K562 (cell line): Measurements from ENCODE around the gene AKAP12. TPM values are rescaled to one million over a fixed set of nuclear protein-coding genes. Genes with fewer than 3 reads are reported as not detected.
A peak's percentile ranks its signal among the peaks of the same experiment; 100 is the strongest.

ENCODE experiments used
- ATAC-seq: fragments of 200-7000 bp; cut with Tn5 transposase; 3 replicates; pipeline ENCODE4 v1.9.1; 2020; ENCODE audit warnings: moderate library complexity
- BruUV-seq: library from RNA; stranded (reverse); fragments of 400-500 nt; replicated peaks from 2 replicates; lab custom pipeline; 2021; lab: Mats Ljungman, UMichigan
- CTCF ChIA-PET: fragments of 300-600 bp; formaldehyde crosslinking; extraction: SDS; loops from one replicate; lab custom pipeline; 2021; ENCODE audit warnings: low intra/inter-chr PET ratio; lab: Yijun Ruan, JAX
- POLR2A ChIA-PET: fragments of 300-600, 350-650 bp; sonication (Branson Sonifier 250); formaldehyde crosslinking; extraction: SDS; loops from one replicate; lab custom pipeline; 2021; ENCODE audit warnings: antibody characterized with exemption, inconsistent platforms; lab: Yijun Ruan, JAX
- DNase-seq, 4 experiments: peaks; one replicate each; pipeline versions ENCODE4 v3.0.0 to v3.0.0-alpha.2; 2011 to 2018; ENCODE audit warnings: low spot score in 3 of 4, mixed read lengths in 3 of 4; ENCODE audit errors: extremely low read depth in 1 of 4
- FAIRE-seq: peaks from 2 replicates; lab custom pipeline; 2011; peaks lifted over from hg19 to GRCh38; lab: Jason Lieb, UNC
- H2AFZ ChIP-seq: 2 replicates; pipeline ENCODE4 v1.6.0; 2011; ENCODE audit warnings: low read depth, low read length, control low read depth, inconsistent platforms
- H3K27ac ChIP-seq: fragments of 200-600 bp; 3 replicates; pipeline ENCODE4 v1.8.0; 2011; ENCODE audit warnings: low read depth, mild to moderate bottlenecking, control low read depth, inconsistent platforms, low read length, moderate library complexity, mixed read lengths; ENCODE audit errors: extremely low read depth
- H3K27me3 ChIP-seq, 2 experiments: fragments of 300-600 bp in 1 of 2; 2 replicates in 1 of 2; 3 replicates in 1 of 2; pipeline versions ENCODE4 v1.6.0 to v1.8.0; 2011; ENCODE audit warnings: inconsistent platforms in 2 of 2, low read length in 2 of 2, mild to moderate bottlenecking in 1 of 2, mixed read lengths in 1 of 2, moderate library complexity in 1 of 2; ENCODE audit not compliant: control insufficient read depth in 2 of 2, insufficient read depth in 2 of 2
- H3K36me3 ChIP-seq: fragments of 300-600 bp; 3 replicates; pipeline ENCODE4 v1.8.0; 2011; ENCODE audit warnings: mild to moderate bottlenecking, low read length, inconsistent platforms; ENCODE audit not compliant: control insufficient read depth, insufficient read depth
- H3K4me1 ChIP-seq, 2 experiments: fragments of 200-600 bp in 1 of 2; replicated peaks in 1 of 2; 2 replicates in 1 of 2; 3 replicates in 1 of 2; pipeline versions ENCODE4 v1.5.1 to v1.8.0; 2011; ENCODE audit warnings: inconsistent platforms in 2 of 2, low read length in 2 of 2, mild to moderate bottlenecking in 1 of 2, mixed read lengths in 1 of 2, moderate library complexity in 1 of 2; ENCODE audit not compliant: control insufficient read depth in 2 of 2, insufficient read depth in 2 of 2
- H3K4me2 ChIP-seq: 2 replicates; pipeline ENCODE4 v1.6.1; 2011; ENCODE audit warnings: low read length, control low read depth, inconsistent platforms, mixed read lengths; ENCODE audit not compliant: insufficient read depth
- H3K4me3 ChIP-seq: fragments of 200-600 bp; sonication (generic), shearing (Covaris generic); 2 replicates; pipeline ENCODE4 v1.5.1; 2016; ENCODE audit warnings: control low read depth, inconsistent platforms
- H3K79me2 ChIP-seq: fragments of 200-600 bp; 3 replicates; pipeline ENCODE4 v1.8.0; 2011; ENCODE audit warnings: low read length, inconsistent platforms; ENCODE audit not compliant: control insufficient read depth, insufficient read depth
- H3K9ac ChIP-seq, 2 experiments: 2 replicates each; pipeline versions ENCODE4 v1.6.0 to v1.6.1; 2011; ENCODE audit warnings: low read depth in 2 of 2, low read length in 2 of 2, control low read depth in 1 of 2, inconsistent platforms in 1 of 2, mild to moderate bottlenecking in 1 of 2, mixed read lengths in 1 of 2; ENCODE audit not compliant: insufficient read depth in 1 of 2
- H3K9me1 ChIP-seq: one replicate; pipeline ENCODE4 v1.6.0; 2011; ENCODE audit warnings: inconsistent platforms, mild to moderate bottlenecking, low read length, moderate library complexity; ENCODE audit not compliant: control insufficient read depth, insufficient read depth
- H3K9me3 ChIP-seq: replicated peaks from 2 replicates; pipeline ENCODE4 v1.5.1; 2011; ENCODE audit warnings: low read depth, low read length, inconsistent platforms; ENCODE audit not compliant: control insufficient read depth, insufficient read depth
- H4K20me1 ChIP-seq: replicated peaks from 2 replicates; pipeline ENCODE4 v1.6.1; 2011; ENCODE audit warnings: low read length, inconsistent platforms, mixed read lengths; ENCODE audit not compliant: control insufficient read depth, insufficient read depth
- TRIM25 ChIP-seq: fragments of 450-650 bp; IDR thresholded peaks from 2 replicates; pipeline ENCODE4 v1.7.0; 2016; ENCODE audit warnings: borderline replicate concordance
- ZNF512 ChIP-seq: IDR thresholded peaks from 2 replicates; pipeline ENCODE4 v1.6.1; 2016; ENCODE audit warnings: missing genetic modification characterization, missing compliant biosample characterization
- WGBS: fragments of 100-300 bp; shearing (Covaris generic); methylation state at CpG from one replicate; pipeline ENCODE4 v1.1.6; 2016; ENCODE audit warnings: low coverage, mixed read lengths; ENCODE audit not compliant: insufficient coverage; ENCODE audit errors: missing lambda C conversion rate; 5-methylcytosine and 5-hydroxymethylcytosine counted together
- in situ Hi-C: fragments of 300-500 bp; cut with MboI; formaldehyde crosslinking; loops from 4 replicates; pipeline ENCODE4 v1.15.0; 2018; ENCODE audit warnings: inconsistent platforms, mixed read lengths
- intact Hi-C: fragments of 100-400 bp; cut with micrococcal nuclease; formaldehyde crosslinking; loops from 2 replicates; pipeline ENCODE4 v1.14.2; 2022
- polyA plus RNA-seq, 8 experiments: library from polyadenylated mRNA; depleted of rRNA in 4 of 8; stranded (reverse) in 5 of 8; unstranded in 3 of 8; fragments of >200 nt; fragmentation: Nextera tagmentation in 2 of 8; fragmentation: Illumina TruSeq in 1 of 8; extraction: Ambion mirVana in 2 of 8; extraction: Trizol in 1 of 8; gene quantifications; 2 replicates each; pipeline versions ENCODE4 v1.2.1 to v1.2.3, GENCODE V29; 2011 to 2014; ENCODE audit warnings: inconsistent platforms in 1 of 8, missing spikeins in 1 of 8
- total RNA-seq, 7 experiments: library from RNA; depleted of rRNA in 6 of 7; stranded (reverse); fragments of >200 nt in 6 of 7; fragmentation: Illumina TruSeq in 2 of 7; extraction: Trizol in 2 of 7; gene quantifications; 2 replicates each; pipeline versions ENCODE4 v1.2.1 to v1.2.3, GENCODE V29; 2011 to 2021; ENCODE audit warnings: low replicate concordance in 1 of 7

Gene AKAP12
- total and polyA plus RNA-seq, 9 of the 15 experiments (the other 6 are each of a cell fraction or from before 2014, with no cell fraction given) = 0.08 to 2.0 (median 0.62) TPM

GRCh38 chr6:151197556-151197955, 42.2 kb upstream of the AKAP12 start:
- H4K20me1 ChIP-seq = no peaks in the 10 kb centered on the region
- no peak for FAIRE-seq

More at GRCh38 chr6:151197556-151197955, 42.2 kb upstream of the AKAP12 start:
- Histone ChIP-seq H3K9me1 (no peaks in the 10 kb centered on the region), H3K4me1 (no peaks in the 10 kb centered on the region), H3K4me2 (no peak overlapping the region), H3K79me2 (no peaks in the 10 kb centered on the region), H3K4me3 (no peak overlapping the region), H2AFZ (no peak overlapping the region)
- POLR2A ChIA-PET = interaction anchor here (2.3 kb wide), 1 partner anchor 12 kb away, joined by 6 read pairs; no protein-coding TSS in a partner anchor
- BruUV-seq = no TSS peak
- 19% methylated on average over 1 of the region's 1 CpG for WGBS
- TF ChIP-seq ZNF512 (tag) (peak; percentile 89), TRIM25 (no peak)
- TF ChIP-seq, all 486 proteins: peak for 1
- Histone ChIP-seq H3K9me3 (no peaks in the 10 kb centered on the region), H3K27me3 (peaks cover 12 to 36% of the 10 kb centered on the region in 2 experiments), H3K9ac (no peak overlapping the region), H3K27ac (no peak overlapping the region), H3K36me3 (no peaks in the 10 kb centered on the region)
- DNase-seq = no peak
- CTCF ChIA-PET = no interaction called here
- intact Hi-C loops (no loop called here), in situ Hi-C loops (no loop called here)
- ATAC-seq = no peak
